ENCODE measurements around the gene CTAG1B. TPM values are rescaled to one million over a fixed set of nuclear protein-coding genes. Genes with fewer than 3 reads are reported as not detected.
A peak's percentile ranks its signal among the peaks of the same experiment; 100 is the strongest.

The CTAG1B gene
- total RNA-seq, 1 experiment from 2014 or later, result not detected

DNA sequence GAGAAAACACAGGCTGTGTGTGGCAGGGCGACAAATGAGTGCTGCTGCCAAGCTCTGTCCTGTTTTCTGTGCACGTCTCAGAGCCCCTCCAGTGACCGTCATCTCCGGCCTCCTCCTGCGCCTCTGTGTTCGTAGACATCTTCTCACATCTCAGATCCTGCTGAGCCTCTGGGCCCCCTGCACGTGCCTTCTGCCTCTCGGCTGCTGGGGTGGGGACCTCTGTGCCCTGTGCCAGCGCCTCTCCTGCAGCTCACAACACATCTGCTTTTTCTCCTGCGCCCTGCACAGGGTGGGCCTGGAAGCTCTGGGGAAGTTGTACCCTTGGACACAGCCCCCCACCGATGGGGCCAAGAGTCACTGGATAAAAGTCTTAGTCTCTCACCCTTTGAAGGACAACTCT, 36.7 kb upstream of the CTAG1B start:
- H3K4me3 ChIP-seq (ENCODE audit: low read depth in 2 of 2, low read length in 2 of 2), result no peak overlapping the region
- in situ Hi-C loops (cut with HindIII; ENCODE audit: low pct_unique_long_range_greater_than_20kb, low sequenced_read_pairs), result loop anchor here (25.0 kb wide), 1 partner anchor 182 kb away; the partner anchor contains the start of gene SMIM9
- H3K4me1 ChIP-seq (ENCODE audit: control insufficient read depth, insufficient read depth, low read length), result no peaks in the 10 kb centered on the region
- no peak overlapping the region for H3K27ac ChIP-seq (ENCODE audit: low read length)
- no peaks in the 10 kb centered on the region for H3K27me3 ChIP-seq (ENCODE audit: control insufficient read depth, insufficient read depth, low read length)
- ChIA-PET POLR2A (no interaction called here), CTCF (no interaction called here)
- intact Hi-C loops (cut with micrococcal nuclease; ENCODE audit: unreplicated experiment), result no loop called here
- H3K9me3 ChIP-seq (ENCODE audit: control insufficient read depth, insufficient read depth, low read depth, low read length), result no peaks in the 10 kb centered on the region
- no peaks in the 10 kb centered on the region for H3K36me3 ChIP-seq (ENCODE audit: control insufficient read depth, insufficient read depth, low read length)
- TF ChIP-seq, protein P1, sequence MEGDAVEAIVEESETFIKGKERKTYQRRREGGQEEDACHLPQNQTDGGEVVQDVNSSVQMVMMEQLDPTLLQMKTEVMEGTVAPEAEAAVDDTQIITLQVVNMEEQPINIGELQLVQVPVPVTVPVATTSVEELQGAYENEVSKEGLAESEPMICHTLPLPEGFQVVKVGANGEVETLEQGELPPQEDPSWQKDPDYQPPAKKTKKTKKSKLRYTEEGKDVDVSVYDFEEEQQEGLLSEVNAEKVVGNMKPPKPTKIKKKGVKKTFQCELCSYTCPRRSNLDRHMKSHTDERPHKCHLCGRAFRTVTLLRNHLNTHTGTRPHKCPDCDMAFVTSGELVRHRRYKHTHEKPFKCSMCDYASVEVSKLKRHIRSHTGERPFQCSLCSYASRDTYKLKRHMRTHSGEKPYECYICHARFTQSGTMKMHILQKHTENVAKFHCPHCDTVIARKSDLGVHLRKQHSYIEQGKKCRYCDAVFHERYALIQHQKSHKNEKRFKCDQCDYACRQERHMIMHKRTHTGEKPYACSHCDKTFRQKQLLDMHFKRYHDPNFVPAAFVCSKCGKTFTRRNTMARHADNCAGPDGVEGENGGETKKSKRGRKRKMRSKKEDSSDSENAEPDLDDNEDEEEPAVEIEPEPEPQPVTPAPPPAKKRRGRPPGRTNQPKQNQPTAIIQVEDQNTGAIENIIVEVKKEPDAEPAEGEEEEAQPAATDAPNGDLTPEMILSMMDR (IDR thresholded peaks at IDR 0.05), result no peak
- no peak for TF ChIP-seq SIN3A (IDR thresholded peaks at IDR 0.05; ENCODE audit: borderline replicate concordance, insufficient read depth, low read depth, low read length)
- TF ChIP-seq, protein P2, sequence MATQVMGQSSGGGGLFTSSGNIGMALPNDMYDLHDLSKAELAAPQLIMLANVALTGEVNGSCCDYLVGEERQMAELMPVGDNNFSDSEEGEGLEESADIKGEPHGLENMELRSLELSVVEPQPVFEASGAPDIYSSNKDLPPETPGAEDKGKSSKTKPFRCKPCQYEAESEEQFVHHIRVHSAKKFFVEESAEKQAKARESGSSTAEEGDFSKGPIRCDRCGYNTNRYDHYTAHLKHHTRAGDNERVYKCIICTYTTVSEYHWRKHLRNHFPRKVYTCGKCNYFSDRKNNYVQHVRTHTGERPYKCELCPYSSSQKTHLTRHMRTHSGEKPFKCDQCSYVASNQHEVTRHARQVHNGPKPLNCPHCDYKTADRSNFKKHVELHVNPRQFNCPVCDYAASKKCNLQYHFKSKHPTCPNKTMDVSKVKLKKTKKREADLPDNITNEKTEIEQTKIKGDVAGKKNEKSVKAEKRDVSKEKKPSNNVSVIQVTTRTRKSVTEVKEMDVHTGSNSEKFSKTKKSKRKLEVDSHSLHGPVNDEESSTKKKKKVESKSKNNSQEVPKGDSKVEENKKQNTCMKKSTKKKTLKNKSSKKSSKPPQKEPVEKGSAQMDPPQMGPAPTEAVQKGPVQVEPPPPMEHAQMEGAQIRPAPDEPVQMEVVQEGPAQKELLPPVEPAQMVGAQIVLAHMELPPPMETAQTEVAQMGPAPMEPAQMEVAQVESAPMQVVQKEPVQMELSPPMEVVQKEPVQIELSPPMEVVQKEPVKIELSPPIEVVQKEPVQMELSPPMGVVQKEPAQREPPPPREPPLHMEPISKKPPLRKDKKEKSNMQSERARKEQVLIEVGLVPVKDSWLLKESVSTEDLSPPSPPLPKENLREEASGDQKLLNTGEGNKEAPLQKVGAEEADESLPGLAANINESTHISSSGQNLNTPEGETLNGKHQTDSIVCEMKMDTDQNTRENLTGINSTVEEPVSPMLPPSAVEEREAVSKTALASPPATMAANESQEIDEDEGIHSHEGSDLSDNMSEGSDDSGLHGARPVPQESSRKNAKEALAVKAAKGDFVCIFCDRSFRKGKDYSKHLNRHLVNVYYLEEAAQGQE (IDR thresholded peaks at IDR 0.05; ENCODE audit: insufficient read depth in 1 of 2, low read depth in 2 of 2, low read length in 1 of 2), result no peak
- TF ChIP-seq TCF7L2 (IDR thresholded peaks at IDR 0.05; ENCODE audit: low read depth, low read length), result no peak
- no peak for TF ChIP-seq POLR2AphosphoS5 (IDR thresholded peaks at IDR 0.05; ENCODE audit: low read depth, low read length)
- DNase-seq (ENCODE audit: low read depth, low spot score) (no peak), ATAC-seq (no peak)
- BruUV-seq (replicated peaks), result no TSS peak

DNA sequence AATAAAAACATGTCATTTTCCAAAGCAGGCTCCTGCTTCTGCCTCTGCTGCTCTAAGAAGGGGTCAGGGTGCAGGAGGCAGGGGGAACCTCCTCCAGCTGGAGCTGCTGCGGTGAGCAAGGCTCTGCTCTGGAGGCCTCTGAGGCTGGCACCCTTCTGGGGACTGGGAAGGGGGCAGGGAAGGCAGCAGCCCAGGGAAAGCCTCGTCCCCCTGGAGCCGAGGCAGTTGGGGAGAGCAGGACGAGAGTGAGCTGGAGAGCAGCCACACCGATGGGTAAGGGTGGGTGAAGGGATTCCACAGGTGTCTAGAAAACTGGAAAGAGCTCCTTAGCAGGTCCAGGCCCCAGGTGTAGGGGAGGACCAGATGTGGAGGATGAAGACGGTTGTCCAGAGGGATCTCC, 36.3 kb upstream of the CTAG1B start:
- Histone ChIP-seq H3K36me3 (ENCODE audit: control insufficient read depth, insufficient read depth, low read length) (no peaks in the 10 kb centered on the region), H3K27me3 (ENCODE audit: control insufficient read depth, insufficient read depth, low read length) (no peaks in the 10 kb centered on the region), H3K4me3 (ENCODE audit: low read depth in 2 of 2, low read length in 2 of 2) (no peak overlapping the region), H3K9me3 (ENCODE audit: control insufficient read depth, insufficient read depth, low read depth, low read length) (no peaks in the 10 kb centered on the region), H3K4me1 (ENCODE audit: control insufficient read depth, insufficient read depth, low read length) (no peaks in the 10 kb centered on the region), H3K27ac (ENCODE audit: low read length) (no peak overlapping the region)
- ChIA-PET CTCF (no interaction called here), POLR2A (no interaction called here)
- no peak for DNase-seq (ENCODE audit: low read depth, low spot score)
- 0 out of 2 replicates have a peak, but pooled peaks have one; percentile 10 for ATAC-seq
- no TSS peak for BruUV-seq (replicated peaks)
- no peak for TF ChIP-seq TCF7L2 (IDR thresholded peaks at IDR 0.05; ENCODE audit: low read depth, low read length)
- no peak for TF ChIP-seq POLR2AphosphoS5 (IDR thresholded peaks at IDR 0.05; ENCODE audit: low read depth, low read length)
- TF ChIP-seq, protein P2 (IDR thresholded peaks at IDR 0.05; ENCODE audit: insufficient read depth in 1 of 2, low read depth in 2 of 2, low read length in 1 of 2), result no peak
- TF ChIP-seq, protein P1 (IDR thresholded peaks at IDR 0.05), result no peak
- TF ChIP-seq SIN3A (IDR thresholded peaks at IDR 0.05; ENCODE audit: borderline replicate concordance, insufficient read depth, low read depth, low read length), result no peak
- intact Hi-C loops (cut with micrococcal nuclease; ENCODE audit: unreplicated experiment) (no loop called here), in situ Hi-C loops (cut with HindIII; ENCODE audit: low pct_unique_long_range_greater_than_20kb, low sequenced_read_pairs) (loop anchor here (25.0 kb wide), 1 partner anchor 182 kb away; the partner anchor contains the start of gene SMIM9)
